Measurements from ENCODE around the gene TMPRSS9.
A peak's percentile ranks its signal among the peaks of the same experiment; 100 is the strongest.

Gene TMPRSS9

DNA sequence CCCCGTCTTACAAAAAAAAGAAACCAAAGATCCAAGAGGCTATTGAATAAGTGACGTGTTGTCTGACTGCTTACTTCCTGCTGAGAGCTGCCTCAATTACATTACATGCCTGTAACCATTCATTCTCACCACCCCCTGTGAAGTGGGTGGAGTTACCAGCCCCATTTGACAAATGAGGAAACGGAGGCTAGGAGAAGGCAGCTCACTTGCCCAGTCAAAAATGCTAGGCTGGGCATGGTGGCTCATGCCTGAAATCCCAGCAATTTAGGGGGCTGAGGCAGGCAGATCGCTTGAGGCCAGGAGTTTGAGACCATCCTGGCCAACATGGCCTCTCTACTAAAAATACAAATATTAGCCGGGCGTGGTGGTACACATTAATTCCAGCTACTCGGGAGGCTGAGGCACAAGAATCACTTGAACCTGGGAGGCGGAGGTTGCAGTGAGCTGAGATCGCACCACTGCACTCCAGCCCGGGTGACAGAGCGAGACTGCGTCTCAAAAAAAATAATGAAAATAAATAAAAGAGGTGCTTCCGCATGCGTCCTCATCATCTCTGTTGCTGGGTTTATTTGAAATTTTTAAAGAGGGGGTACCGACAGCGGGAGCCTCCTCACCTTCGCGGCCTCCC lies 32.2 kb upstream of the TMPRSS9 start:
- no peak overlapping the region for H2AFZ ChIP-seq (ENCODE audit: low read depth, low read length)
- peaks cover 81% of the 10 kb centered on the region for H3K79me2 ChIP-seq (ENCODE audit: low read length)

DNA sequence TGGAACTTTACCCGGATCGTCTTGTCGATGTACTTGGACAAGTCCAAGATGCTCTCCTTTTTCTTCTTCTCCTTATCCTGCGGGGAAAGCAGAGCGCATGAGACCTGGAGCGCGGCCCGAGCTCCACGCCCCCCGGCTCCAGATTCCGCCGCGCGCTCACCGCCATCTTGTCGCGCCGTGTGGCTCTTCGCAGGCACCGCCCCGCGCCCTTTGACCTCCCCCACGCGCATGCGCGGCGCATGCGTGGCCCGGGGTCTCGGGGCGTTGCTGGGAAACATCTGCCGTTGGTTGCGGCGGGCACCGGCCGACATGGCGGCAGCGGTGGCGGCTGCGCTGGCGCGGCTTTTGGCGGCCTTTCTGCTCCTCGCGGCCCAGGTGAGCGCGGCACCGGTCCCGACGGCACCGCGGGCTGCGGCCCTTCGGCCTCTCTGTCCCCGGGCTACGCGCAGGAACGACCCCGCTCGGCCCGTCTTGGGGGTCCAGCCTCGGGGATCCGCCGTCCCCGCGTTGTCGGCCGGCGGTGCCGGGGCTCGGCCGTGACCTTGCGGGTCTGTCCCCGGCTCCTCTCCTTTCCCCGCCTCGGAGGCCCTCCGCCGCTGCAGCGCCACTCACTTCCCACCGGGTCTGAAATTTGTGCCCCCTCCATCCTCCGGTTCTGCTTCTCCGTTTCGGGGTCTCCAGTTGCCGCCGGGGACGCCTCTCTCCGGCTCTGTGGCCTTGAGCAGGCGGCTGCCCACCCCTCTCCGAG lies 31.5 kb upstream of the TMPRSS9 start, which contains the start of the genes LSM7 and SPPL2B:
Gene LSM7, minus strand, starts transcription at position 186 of the 748 bp plus-strand sequence. Its CDS starts 20 bp downstream, at position 166.
Gene SPPL2B, plus strand, starts transcription at position 284 of the 748 bp plus-strand sequence. Its CDS starts 26 bp downstream, at position 310.
- peaks cover 88% of the 10 kb centered on the region for H3K79me2 ChIP-seq (ENCODE audit: low read length)
- peaks cover 32% of the 10 kb centered on the region for H3K4me1 ChIP-seq (ENCODE audit: low read length)
- H3K27ac ChIP-seq (ENCODE audit: low read length), result peak within 1 kb of the TSS; percentile 51
- no peaks in the 10 kb centered on the region for H3K9me3 ChIP-seq (ENCODE audit: insufficient read depth, low read length)
- peaks cover 16% of the 10 kb centered on the region for H4K20me1 ChIP-seq (ENCODE audit: insufficient read depth, low read length)
- H3K36me3 ChIP-seq (replicated peaks; ENCODE audit: low read depth, low read length), result peaks cover 24% of the 10 kb centered on the region
- H3K4me2 ChIP-seq (ENCODE audit: low read length), result peak within 1 kb of the TSS; percentile 82
- peak within 1 kb of the TSS; percentile 90 for H3K4me3 ChIP-seq (ENCODE audit: low read length)
- H3K27me3 ChIP-seq (ENCODE audit: low read depth, low read length), result no peaks in the 10 kb centered on the region
- H2AFZ ChIP-seq (ENCODE audit: low read depth, low read length), result no peak within 1 kb of the TSS; the same call in 1 of the 2 replicates
- no peak for TF ChIP-seq EZH2phosphoT487 (IDR thresholded peaks at IDR 0.05; ENCODE audit: low read depth)
- TF ChIP-seq, protein P1, sequence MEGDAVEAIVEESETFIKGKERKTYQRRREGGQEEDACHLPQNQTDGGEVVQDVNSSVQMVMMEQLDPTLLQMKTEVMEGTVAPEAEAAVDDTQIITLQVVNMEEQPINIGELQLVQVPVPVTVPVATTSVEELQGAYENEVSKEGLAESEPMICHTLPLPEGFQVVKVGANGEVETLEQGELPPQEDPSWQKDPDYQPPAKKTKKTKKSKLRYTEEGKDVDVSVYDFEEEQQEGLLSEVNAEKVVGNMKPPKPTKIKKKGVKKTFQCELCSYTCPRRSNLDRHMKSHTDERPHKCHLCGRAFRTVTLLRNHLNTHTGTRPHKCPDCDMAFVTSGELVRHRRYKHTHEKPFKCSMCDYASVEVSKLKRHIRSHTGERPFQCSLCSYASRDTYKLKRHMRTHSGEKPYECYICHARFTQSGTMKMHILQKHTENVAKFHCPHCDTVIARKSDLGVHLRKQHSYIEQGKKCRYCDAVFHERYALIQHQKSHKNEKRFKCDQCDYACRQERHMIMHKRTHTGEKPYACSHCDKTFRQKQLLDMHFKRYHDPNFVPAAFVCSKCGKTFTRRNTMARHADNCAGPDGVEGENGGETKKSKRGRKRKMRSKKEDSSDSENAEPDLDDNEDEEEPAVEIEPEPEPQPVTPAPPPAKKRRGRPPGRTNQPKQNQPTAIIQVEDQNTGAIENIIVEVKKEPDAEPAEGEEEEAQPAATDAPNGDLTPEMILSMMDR (IDR thresholded peaks at IDR 0.05; ENCODE audit: low read depth, low read length), result no peak
- H3K9ac ChIP-seq (ENCODE audit: low read length), result peak within 1 kb of the TSS; percentile 88

More for the DNA sequence above, 32.2 kb upstream of the TMPRSS9 start:
- H3K9me3 ChIP-seq (ENCODE audit: insufficient read depth, low read length), result no peaks in the 10 kb centered on the region
- peaks cover 32% of the 10 kb centered on the region for H3K4me1 ChIP-seq (ENCODE audit: low read length)
- peaks cover 12% of the 10 kb centered on the region for H4K20me1 ChIP-seq (ENCODE audit: insufficient read depth, low read length)
- peak overlapping the region; percentile 51 for H3K27ac ChIP-seq (ENCODE audit: low read length)
- no peaks in the 10 kb centered on the region for H3K27me3 ChIP-seq (ENCODE audit: low read depth, low read length)
- H3K4me2 ChIP-seq (ENCODE audit: low read length), result peak overlapping the region; percentile 81
- peak overlapping the region; percentile 88 for H3K9ac ChIP-seq (ENCODE audit: low read length)
- TF ChIP-seq EZH2phosphoT487 (IDR thresholded peaks at IDR 0.05; ENCODE audit: low read depth), result no peak
- TF ChIP-seq, protein P1 (IDR thresholded peaks at IDR 0.05; ENCODE audit: low read depth, low read length), result no peak
- peaks cover 25% of the 10 kb centered on the region for H3K36me3 ChIP-seq (replicated peaks; ENCODE audit: low read depth, low read length)
- H3K4me3 ChIP-seq (ENCODE audit: low read length), result peak overlapping the region; percentile 90

DNA sequence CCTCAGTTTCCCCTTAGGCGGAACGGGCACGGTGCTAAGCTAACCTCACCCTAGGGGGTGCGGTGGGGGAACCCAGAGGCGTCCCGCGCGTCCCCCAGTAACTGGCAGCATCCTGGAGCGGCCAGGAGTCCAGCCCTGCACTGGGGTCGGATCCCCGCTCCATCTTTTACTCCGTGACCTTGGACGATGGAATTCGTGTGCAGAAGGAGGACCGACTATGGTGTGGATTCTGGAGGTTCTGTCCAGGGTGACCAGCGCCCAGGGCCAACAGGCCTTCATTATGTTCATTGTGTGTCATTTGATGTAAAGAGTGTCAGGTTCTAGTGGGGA lies 31.0 kb upstream of the TMPRSS9 start:
- H4K20me1 ChIP-seq (ENCODE audit: insufficient read depth, low read length), result peaks cover 19% of the 10 kb centered on the region
- TF ChIP-seq, protein P1 (IDR thresholded peaks at IDR 0.05; ENCODE audit: low read depth, low read length), result no peak
- TF ChIP-seq EZH2phosphoT487 (IDR thresholded peaks at IDR 0.05; ENCODE audit: low read depth), result no peak
- H3K27me3 ChIP-seq (ENCODE audit: low read depth, low read length), result no peaks in the 10 kb centered on the region
- H3K79me2 ChIP-seq (ENCODE audit: low read length), result peaks cover 93% of the 10 kb centered on the region
- H3K4me2 ChIP-seq (ENCODE audit: low read length), result peak overlapping the region; percentile 82
- H3K9ac ChIP-seq (ENCODE audit: low read length), result peak overlapping the region; percentile 88
- H3K36me3 ChIP-seq (replicated peaks; ENCODE audit: low read depth, low read length), result peaks cover 20% of the 10 kb centered on the region
- peak overlapping the region; percentile 29; the same call in 1 of the 2 replicates for H3K27ac ChIP-seq (ENCODE audit: low read length)
- H2AFZ ChIP-seq (ENCODE audit: low read depth, low read length), result no peak overlapping the region
- peaks cover 32% of the 10 kb centered on the region for H3K4me1 ChIP-seq (ENCODE audit: low read length)
- peak overlapping the region; percentile 90 for H3K4me3 ChIP-seq (ENCODE audit: low read length)
- no peaks in the 10 kb centered on the region for H3K9me3 ChIP-seq (ENCODE audit: insufficient read depth, low read length)

- TF ChIP-seq, protein P1 (IDR thresholded peaks at IDR 0.05; ENCODE audit: low read depth, low read length), result no peak
- TF ChIP-seq EZH2phosphoT487 (IDR thresholded peaks at IDR 0.05; ENCODE audit: low read depth), result no peak
- H3K4me2 ChIP-seq (ENCODE audit: low read length), result peak overlapping the region; percentile 82
- H3K27ac ChIP-seq (ENCODE audit: low read length), result no peak overlapping the region
- H3K9me3 ChIP-seq (ENCODE audit: insufficient read depth, low read length), result no peaks in the 10 kb centered on the region
- H4K20me1 ChIP-seq (ENCODE audit: insufficient read depth, low read length), result peaks cover 19% of the 10 kb centered on the region
- H2AFZ ChIP-seq (ENCODE audit: low read depth, low read length), result no peak overlapping the region
- peak overlapping the region; percentile 90 for H3K4me3 ChIP-seq (ENCODE audit: low read length)
- H3K36me3 ChIP-seq (replicated peaks; ENCODE audit: low read depth, low read length), result peaks cover 20% of the 10 kb centered on the region
- peaks cover 32% of the 10 kb centered on the region for H3K4me1 ChIP-seq (ENCODE audit: low read length)
- peaks cover 96% of the 10 kb centered on the region for H3K79me2 ChIP-seq (ENCODE audit: low read length)
- no peaks in the 10 kb centered on the region for H3K27me3 ChIP-seq (ENCODE audit: low read depth, low read length)
- peak overlapping the region; percentile 88 for H3K9ac ChIP-seq (ENCODE audit: low read length)
Measured at GRCh38 chr19:2329501-2329916, 30.6 kb upstream of the TMPRSS9 start.

All from OCI-LY3 (cell line).